SK-N-MC (cell line): ENCODE data around the gene TBC1D13.

ENCODE experiments used
- DNase-seq: peaks from one replicate; pipeline ENCODE4 v3.0.0-alpha.2; 2011; ENCODE audit warnings: low read depth, low spot score
- H3K27ac ChIP-seq: fragments of 200-600 bp; sonication (generic); 2 replicates; pipeline ENCODE4 v1.5.1; 2016; ENCODE audit warnings: mixed run types
- H3K36me3 ChIP-seq: fragments of 200-600 bp; sonication (generic); 2 replicates; pipeline ENCODE4 v1.6.1; 2017; ENCODE audit warnings: antibody characterized with exemption, low read length, mixed read lengths; ENCODE audit not compliant: insufficient read depth
- H3K4me3 ChIP-seq: fragments of 200-600 bp; sonication (generic); 2 replicates; pipeline ENCODE4 v1.5.1; 2016
- H3K9ac ChIP-seq: fragments of 200-600 bp; sonication (generic); 2 replicates; pipeline ENCODE4 v1.8.0; 2017; ENCODE audit warnings: mixed run types, mixed read lengths; ENCODE audit not compliant: insufficient read length
- H3K9me3 ChIP-seq: fragments of 200-600 bp; sonication (generic); 2 replicates; pipeline ENCODE4 v1.6.1; 2017; ENCODE audit warnings: low read depth, mild to moderate bottlenecking, antibody characterized with exemption, low read length, moderate library complexity, mixed read lengths
- EZH2 ChIP-seq: fragments of 200-600 bp; sonication (generic); IDR thresholded peaks from one replicate; pipeline ENCODE4 v1.6.1; 2017; ENCODE audit warnings: antibody characterized with exemption
- FOXP2 ChIP-seq: optimal IDR thresholded peaks from 2 replicates; pipeline ENCODE3; 2011; ENCODE audit warnings: mild to moderate bottlenecking, moderate library complexity; ENCODE audit not compliant: insufficient read depth; ENCODE audit errors: extremely low read length, control extremely low read depth
- POLR2AphosphoS5 ChIP-seq: IDR thresholded peaks from 2 replicates; pipeline ENCODE4 v1.6.1; 2012; ENCODE audit warnings: mild to moderate bottlenecking, low read depth, low read length, borderline replicate concordance

TBC1D13 gene

DNA sequence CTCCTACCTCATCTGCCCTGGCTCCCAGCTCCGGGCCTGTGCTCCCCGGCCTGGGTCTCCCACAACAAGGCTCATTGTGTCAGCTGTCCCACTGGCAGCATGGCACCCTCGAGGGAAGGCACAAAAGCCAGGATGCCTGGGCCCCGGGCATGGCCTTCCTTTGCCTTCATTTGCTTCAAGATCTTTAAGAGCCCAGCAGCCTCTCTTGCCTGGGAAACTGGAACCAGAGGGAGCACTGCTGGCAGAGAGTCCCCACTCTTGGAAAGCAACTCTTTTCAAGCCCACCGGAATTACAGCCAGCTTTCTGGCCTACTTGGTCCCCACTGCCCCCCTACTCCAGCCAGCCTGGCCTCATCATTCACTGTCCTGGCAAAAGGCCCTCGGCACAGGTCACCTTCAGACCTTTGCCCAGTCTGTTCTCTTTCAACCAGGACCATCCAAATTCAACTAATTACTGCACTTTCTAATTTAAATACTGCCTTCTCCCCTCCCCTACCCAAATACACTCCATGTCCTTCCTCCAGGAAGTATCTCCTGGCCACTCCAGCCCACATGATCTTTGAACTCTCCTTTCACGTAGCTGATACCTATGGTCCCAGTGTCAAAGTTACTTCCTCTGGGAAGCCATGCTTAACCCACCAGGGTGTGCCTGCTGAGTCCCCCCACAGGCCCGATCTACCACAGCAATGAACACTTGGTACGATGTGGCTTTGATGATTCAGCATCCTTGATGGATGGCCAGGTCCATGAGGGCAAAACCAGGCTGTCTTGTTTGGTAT, 24.2 kb upstream of the TBC1D13 start:
- Histone ChIP-seq H3K36me3 (no peaks in the 10 kb centered on the region), H3K27ac (0 out of 2 replicates have a peak overlapping the region, but pooled peaks have one; percentile 19), H3K9ac (no peak overlapping the region), H3K4me3 (no peak overlapping the region), H3K9me3 (no peaks in the 10 kb centered on the region)
- no peak for DNase-seq
- TF ChIP-seq FOXP2 (no peak), POLR2AphosphoS5 (no peak), EZH2 (no peak)

DNA sequence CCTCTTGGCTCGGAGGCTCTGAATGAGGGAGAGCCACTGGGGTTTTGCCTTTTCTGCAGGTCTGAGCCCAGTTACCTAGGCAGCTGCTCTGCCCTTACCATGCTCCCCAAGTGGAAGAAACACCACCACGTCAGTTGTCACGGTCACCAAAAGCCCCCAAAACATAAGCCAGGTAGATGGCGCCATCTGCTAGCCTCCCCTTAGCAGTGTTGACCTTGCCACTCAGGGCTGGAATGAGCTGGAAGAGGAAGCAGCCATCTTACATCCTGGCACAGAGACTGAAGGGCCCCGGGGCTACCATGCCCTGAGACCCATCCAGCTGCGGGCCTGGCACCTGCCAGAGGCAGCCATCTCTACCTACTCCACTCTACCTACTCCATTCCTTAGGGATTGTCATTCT, 22.7 kb upstream of the TBC1D13 start:
- H3K9me3 ChIP-seq, result no peaks in the 10 kb centered on the region
- no peak for DNase-seq
- no peak overlapping the region for H3K27ac ChIP-seq
- TF ChIP-seq POLR2AphosphoS5 (no peak), FOXP2 (no peak), EZH2 (no peak)
- H3K36me3 ChIP-seq, result no peaks in the 10 kb centered on the region
- H3K4me3 ChIP-seq, result no peak overlapping the region
- H3K9ac ChIP-seq, result no peak overlapping the region

DNA sequence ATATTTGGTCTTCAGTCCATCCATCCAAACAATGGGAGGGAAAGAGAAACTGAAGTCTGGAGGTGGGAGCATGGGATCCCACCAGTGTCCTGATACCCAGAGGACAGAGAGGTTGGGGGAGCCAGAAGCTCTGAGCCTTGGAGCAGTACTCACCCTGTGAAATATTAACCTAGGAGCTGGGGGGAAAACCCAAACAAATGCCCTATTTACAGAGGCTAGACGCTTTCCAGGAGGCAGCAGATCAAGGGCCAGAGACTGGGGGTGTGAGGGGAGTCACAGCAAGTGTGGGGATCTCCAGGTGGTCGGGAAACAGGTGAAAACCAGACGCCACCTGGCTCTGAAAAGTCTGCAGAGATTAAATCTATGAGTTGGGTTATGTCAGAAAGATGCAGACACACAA, 21.6 kb upstream of the TBC1D13 start:
- Histone ChIP-seq H3K9me3 (no peaks in the 10 kb centered on the region), H3K36me3 (no peaks in the 10 kb centered on the region), H3K4me3 (no peak overlapping the region), H3K9ac (no peak overlapping the region), H3K27ac (no peak overlapping the region)
- no peak for DNase-seq
- TF ChIP-seq EZH2 (no peak), FOXP2 (no peak), POLR2AphosphoS5 (no peak)

DNA sequence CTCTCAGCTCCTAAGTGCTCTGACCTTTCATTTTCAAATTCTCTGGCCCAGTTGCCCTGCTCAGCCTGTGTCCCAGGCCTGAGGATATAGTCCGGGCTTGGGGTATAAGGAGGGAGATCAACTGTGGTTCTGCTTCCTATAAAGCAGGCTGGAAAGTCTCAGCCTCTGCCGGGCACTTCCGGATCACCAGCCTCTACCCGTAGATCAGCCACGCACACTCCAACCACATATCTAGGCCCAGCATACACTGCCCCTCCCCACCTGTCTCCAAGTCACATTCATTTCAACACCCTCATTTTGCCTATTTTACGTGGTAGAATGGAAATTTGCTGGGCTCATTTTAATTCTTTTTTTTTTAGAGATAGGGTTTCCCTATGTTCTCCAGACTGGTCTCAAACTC, 18.4 kb upstream of the TBC1D13 start:
- no peak overlapping the region for H3K9ac ChIP-seq
- no peak overlapping the region for H3K4me3 ChIP-seq
- TF ChIP-seq FOXP2, result no peak
- no peaks in the 10 kb centered on the region for H3K9me3 ChIP-seq
- H3K27ac ChIP-seq, result no peak overlapping the region
- DNase-seq, result no peak
- no peaks in the 10 kb centered on the region for H3K36me3 ChIP-seq

DNA sequence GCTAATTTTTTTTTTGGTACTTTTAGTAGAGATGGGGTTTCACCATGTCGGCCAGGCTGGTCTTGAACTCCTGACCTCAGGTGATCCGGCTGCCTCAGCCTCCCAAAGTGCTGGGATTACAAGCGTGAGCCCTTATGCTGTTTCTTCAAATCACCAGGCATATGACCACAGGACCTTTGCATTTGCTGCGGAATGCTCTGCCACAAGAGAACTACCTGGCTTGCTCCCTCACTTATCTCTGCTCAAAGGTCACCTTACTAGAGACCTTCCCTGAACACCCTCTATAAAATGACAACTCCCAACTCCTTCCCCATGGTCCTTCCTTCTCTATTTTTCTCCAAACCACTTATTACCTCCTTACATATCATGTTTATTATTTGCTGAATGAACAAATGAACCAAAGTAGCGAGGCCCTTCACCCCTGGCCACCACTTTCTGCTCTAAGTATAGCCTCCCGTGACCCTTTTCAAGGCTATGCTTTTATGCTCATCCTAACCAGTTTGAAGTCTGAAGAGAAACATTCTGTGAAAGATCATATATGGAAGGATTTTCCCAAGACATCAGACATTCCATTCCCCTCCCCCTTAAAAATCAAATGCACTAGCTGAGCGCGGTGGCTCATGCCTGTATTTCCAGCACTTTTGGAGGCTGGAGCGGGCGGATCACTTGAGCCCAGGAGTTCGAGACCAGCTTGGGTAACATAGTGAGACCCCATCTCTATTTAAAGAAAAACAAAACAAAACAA, 16.6 kb upstream of the TBC1D13 start:
- no peak overlapping the region for H3K27ac ChIP-seq
- H3K4me3 ChIP-seq, result peak overlapping the region; percentile 86
- no peak for DNase-seq
- H3K9me3 ChIP-seq, result no peaks in the 10 kb centered on the region
- no peaks in the 10 kb centered on the region for H3K36me3 ChIP-seq
- TF ChIP-seq POLR2AphosphoS5, result no peak
- no peak for TF ChIP-seq EZH2
- no peak for TF ChIP-seq FOXP2
- H3K9ac ChIP-seq, result peak overlapping the region; percentile 85

DNA sequence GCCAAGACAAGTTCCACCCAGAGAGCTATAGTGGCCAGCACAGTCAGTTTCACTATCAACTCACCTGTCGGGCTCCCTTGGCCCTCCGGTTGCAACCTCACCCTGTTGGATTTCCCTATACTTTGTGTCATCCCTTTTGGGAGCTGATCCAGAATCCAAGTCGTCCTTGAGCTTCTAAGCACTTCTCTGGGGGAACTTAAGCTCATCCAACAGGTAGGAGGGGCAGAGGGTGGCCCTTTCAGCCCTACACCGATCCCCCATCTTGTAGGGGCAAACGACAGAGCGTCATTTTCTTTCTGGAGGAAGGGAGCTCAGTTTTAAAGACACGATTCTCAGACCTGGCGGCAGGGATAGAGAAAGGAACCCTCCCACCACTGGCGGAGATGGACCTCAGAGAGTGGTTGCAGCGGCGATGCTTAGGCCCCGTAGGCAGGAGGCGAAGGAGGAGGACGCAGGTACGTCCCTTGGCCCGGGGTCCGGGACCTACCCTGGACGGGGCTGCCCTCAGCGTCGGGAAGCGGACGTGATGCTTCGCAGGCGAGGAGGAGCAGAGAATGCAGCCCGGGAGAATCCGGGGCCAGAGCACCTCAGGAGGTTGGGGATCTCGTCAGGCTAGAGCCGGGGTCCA, 15.8 kb upstream of the TBC1D13 start:
- Histone ChIP-seq H3K36me3 (no peaks in the 10 kb centered on the region), H3K9ac (peak overlapping the region; percentile 85), H3K9me3 (no peaks in the 10 kb centered on the region), H3K4me3 (peak overlapping the region; percentile 86), H3K27ac (peak overlapping the region; percentile 5; the same call in 1 of the 2 replicates)
- no peak for DNase-seq
- TF ChIP-seq FOXP2 (no peak), EZH2 (no peak), POLR2AphosphoS5 (no peak)

DNA sequence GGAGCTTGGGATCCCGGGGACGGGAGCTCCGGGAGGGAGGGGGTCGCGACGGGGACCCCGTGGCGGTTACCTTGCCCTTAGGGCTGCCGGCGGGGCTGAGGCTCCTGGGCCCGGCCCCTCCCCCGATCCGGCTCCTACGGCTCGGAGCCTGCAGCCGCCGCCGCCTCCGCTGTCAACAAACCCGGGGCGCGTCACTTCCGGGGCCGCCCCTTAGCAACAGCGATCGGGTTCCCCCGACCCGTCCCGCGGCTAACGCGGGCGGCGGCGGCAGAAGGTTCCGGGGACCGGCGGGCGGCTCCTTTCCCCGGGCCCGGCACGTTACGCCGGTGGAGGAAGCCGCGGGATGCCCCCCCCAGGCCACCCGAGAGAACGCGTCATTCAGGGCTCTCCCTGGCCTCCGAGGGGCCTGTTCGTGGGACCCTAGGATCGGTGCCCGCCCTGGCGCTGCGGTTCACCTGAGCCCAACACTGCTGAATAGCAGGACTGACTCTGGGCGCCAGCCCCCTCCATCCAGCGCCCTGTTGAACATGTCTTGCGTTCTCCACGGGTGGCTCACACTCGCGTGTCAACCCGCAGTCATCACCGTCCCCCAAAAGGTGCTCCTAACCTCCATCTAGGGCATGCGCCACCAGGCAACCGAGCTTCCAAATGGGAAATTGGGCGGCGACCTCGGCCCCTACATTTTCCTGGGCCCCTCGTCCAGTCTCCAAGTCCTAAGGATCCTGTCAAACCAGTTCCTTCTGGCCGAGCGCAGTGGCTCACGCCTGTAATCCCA, 15.1 kb upstream of the TBC1D13 start, which contains the start of gene ZER1:
TSS of gene ZER1 (minus strand) at position 183 of the 775 bp plus-strand sequence. CDS start 16,362 bp downstream, outside the sequence.
- DNase-seq, result no peak
- H3K36me3 ChIP-seq, result no peaks in the 10 kb centered on the region
- H3K4me3 ChIP-seq, result peak within 1 kb of the TSS; percentile 86
- H3K9ac ChIP-seq, result peak within 1 kb of the TSS; percentile 85
- H3K9me3 ChIP-seq, result no peaks in the 10 kb centered on the region
- TF ChIP-seq POLR2AphosphoS5, result peak; percentile 69
- no peak for TF ChIP-seq EZH2
- H3K27ac ChIP-seq, result peak within 1 kb of the TSS; percentile 67; the same call in 1 of the 2 replicates

DNA sequence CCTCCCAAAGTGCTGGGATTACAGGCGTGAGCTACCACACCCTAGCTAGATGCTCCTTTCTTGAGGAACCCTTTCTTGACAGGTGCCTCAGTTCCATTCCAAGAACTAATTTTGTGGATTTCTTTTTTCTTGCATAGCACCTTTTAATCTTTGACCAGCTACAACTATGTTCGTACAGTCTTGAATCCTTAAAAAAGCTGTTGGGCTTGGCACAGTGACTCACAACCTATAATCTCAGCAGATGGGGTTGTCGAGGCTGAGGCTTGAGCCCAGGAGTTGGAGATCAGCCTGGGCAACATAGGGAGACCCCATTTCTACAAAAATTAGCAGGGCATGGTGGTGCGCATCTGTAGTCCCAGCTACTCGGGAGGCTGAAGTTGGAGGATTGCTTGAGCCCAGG, 14.0 kb upstream of the TBC1D13 start:
- Histone ChIP-seq H3K4me3 (no peak overlapping the region), H3K36me3 (no peaks in the 10 kb centered on the region), H3K27ac (no peak overlapping the region), H3K9ac (no peak overlapping the region), H3K9me3 (no peaks in the 10 kb centered on the region)
- no peak for DNase-seq
- TF ChIP-seq EZH2 (no peak), POLR2AphosphoS5 (no peak)
